WTC11 (cell line): ENCODE data around the gene ABCD4. TPM values are rescaled to one million over a fixed set of nuclear protein-coding genes. Genes with fewer than 3 reads are reported as not detected.

Experiments used
- ATAC-seq: fragments of 200-7000 bp; cut with Tn5 transposase; 2 replicates; pipeline ENCODE4 v1.10.0; 2021; ENCODE audit warnings: mild to moderate bottlenecking, moderate library complexity
- CTCF ChIA-PET: fragments of 300-600 bp; sonication (Branson Sonifier 250); formaldehyde crosslinking; loops from one replicate; lab custom pipeline; 2021; ENCODE audit warnings: antibody characterized with exemption; lab: Charles Lee
- POLR2A ChIA-PET: fragments of 350-600 bp; sonication (Branson Sonifier 250); formaldehyde crosslinking; loops from one replicate; lab custom pipeline; 2021; ENCODE audit warnings: antibody characterized with exemption; lab: Charles Lee
- DNase-seq: peaks from one replicate; pipeline ENCODE4 v3.0.0; 2021; ENCODE audit warnings: low spot score
- H3K27ac Mint-ChIP-seq: 2 replicates; pipeline ENCODE4 v1.8.0; 2021; ENCODE audit warnings: mixed read lengths
- H3K27me3 Mint-ChIP-seq: 2 replicates; pipeline ENCODE4 v1.8.0; 2021; ENCODE audit warnings: low read depth, mild to moderate bottlenecking, moderate library complexity, mixed read lengths
- H3K36me3 Mint-ChIP-seq: 2 replicates; pipeline ENCODE4 v1.8.0; 2021; ENCODE audit warnings: mixed read lengths
- H3K4me1 Mint-ChIP-seq: 2 replicates; pipeline ENCODE4 v1.8.0; 2022; ENCODE audit warnings: mixed read lengths
- H3K4me3 Mint-ChIP-seq: 2 replicates; pipeline ENCODE4 v1.8.0; 2021; ENCODE audit warnings: mild to moderate bottlenecking, moderate library complexity, mixed read lengths
- H3K9me3 Mint-ChIP-seq: 2 replicates; pipeline ENCODE4 v1.8.0; 2021; ENCODE audit warnings: mixed read lengths
- ARID4B ChIP-seq: sonication (generic); formaldehyde crosslinking; IDR thresholded peaks from 2 replicates; pipeline ENCODE4 v1.8.0; 2023; ENCODE audit warnings: missing genetic modification reagents, mild to moderate bottlenecking, borderline replicate concordance
- ATF2 ChIP-seq: sonication (generic); formaldehyde crosslinking; IDR thresholded peaks from 2 replicates; pipeline ENCODE4 v1.8.1; 2022; ENCODE audit warnings: low read depth, missing genetic modification reagents, borderline replicate concordance
- CREM ChIP-seq: sonication (generic); formaldehyde crosslinking; IDR thresholded peaks from 2 replicates; pipeline ENCODE4 v1.8.1; 2022; ENCODE audit warnings: mild to moderate bottlenecking, missing genetic modification reagents, moderate library complexity
- E2F4 ChIP-seq: sonication (generic); formaldehyde crosslinking; IDR thresholded peaks from 2 replicates; pipeline ENCODE4 v1.8.1; 2022; ENCODE audit warnings: low read depth, mild to moderate bottlenecking, moderate library complexity, missing genetic modification reagents, borderline replicate concordance
- E2F5 ChIP-seq: sonication (generic); formaldehyde crosslinking; IDR thresholded peaks from 2 replicates; pipeline ENCODE4 v1.8.1; 2022; ENCODE audit warnings: mild to moderate bottlenecking, moderate library complexity, missing genetic modification reagents
- ESRRA ChIP-seq: sonication (generic); formaldehyde crosslinking; IDR thresholded peaks from 2 replicates; pipeline ENCODE4 v1.8.1; 2022; ENCODE audit warnings: mild to moderate bottlenecking, missing genetic modification reagents, borderline replicate concordance
- ETV6 ChIP-seq: sonication (generic); formaldehyde crosslinking; IDR thresholded peaks from 2 replicates; pipeline ENCODE4 v1.8.1; 2022; ENCODE audit warnings: mild to moderate bottlenecking, missing genetic modification reagents
- FOXP1 ChIP-seq: sonication (generic); formaldehyde crosslinking; IDR thresholded peaks from 2 replicates; pipeline ENCODE4 v1.8.0; 2022; ENCODE audit warnings: missing genetic modification reagents, mild to moderate bottlenecking, moderate library complexity, borderline replicate concordance
- GTF2I ChIP-seq: fragments of 250-450 bp; sonication (Bioruptor Pico); conservative IDR thresholded peaks from 2 replicates; pipeline ENCODE4 v1.4.0; 2021; ENCODE audit warnings: mild to moderate bottlenecking
- HMGA2 ChIP-seq: fragments of 250-450 bp; sonication (Bioruptor Pico); IDR thresholded peaks from 2 replicates; pipeline ENCODE4 v1.4.0; 2021; ENCODE audit warnings: mild to moderate bottlenecking, moderate library complexity
- MYBL2 ChIP-seq: sonication (generic); formaldehyde crosslinking; IDR thresholded peaks from 2 replicates; pipeline ENCODE4 v1.8.1; 2023; ENCODE audit warnings: mild to moderate bottlenecking, moderate library complexity, missing genetic modification reagents
- NFE2L1 ChIP-seq: sonication (generic); formaldehyde crosslinking; IDR thresholded peaks from 2 replicates; pipeline ENCODE4 v1.8.1; 2023; ENCODE audit warnings: missing genetic modification reagents
- NR2C2 ChIP-seq: sonication (generic); formaldehyde crosslinking; IDR thresholded peaks from 2 replicates; pipeline ENCODE4 v1.8.0; 2022; ENCODE audit warnings: mild to moderate bottlenecking, missing genetic modification reagents
- PREB ChIP-seq: sonication (generic); formaldehyde crosslinking; IDR thresholded peaks from 2 replicates; pipeline ENCODE4 v1.8.1; 2022; ENCODE audit warnings: mild to moderate bottlenecking, missing genetic modification reagents, moderate library complexity, borderline replicate concordance
- SP1 ChIP-seq: sonication (generic); formaldehyde crosslinking; conservative IDR thresholded peaks from 2 replicates; pipeline ENCODE4 v1.8.1; 2022; ENCODE audit warnings: missing genetic modification reagents
- TCF7 ChIP-seq: sonication (generic); formaldehyde crosslinking; IDR thresholded peaks from 2 replicates; pipeline ENCODE4 v1.8.0; 2022; ENCODE audit warnings: mild to moderate bottlenecking, low read depth, missing genetic modification reagents, moderate library complexity
- ZNF423 ChIP-seq: fragments of 250-450 bp; sonication (Bioruptor Pico); IDR thresholded peaks from 2 replicates; pipeline ENCODE4 v2.1.2; 2022; ENCODE audit warnings: mild to moderate bottlenecking, moderate library complexity
- ZNF512 ChIP-seq: sonication (generic); formaldehyde crosslinking; IDR thresholded peaks from 2 replicates; pipeline ENCODE4 v1.8.1; 2022; ENCODE audit warnings: missing genetic modification reagents, borderline replicate concordance
- ZNF532 ChIP-seq: fragments of 250-450 bp; sonication (Bioruptor Pico); IDR thresholded peaks from 2 replicates; pipeline ENCODE4 v1.9.0; 2021; ENCODE audit warnings: mild to moderate bottlenecking, borderline replicate concordance
- ZNF671 ChIP-seq: fragments of 250-450 bp; sonication (Bioruptor Pico); IDR thresholded peaks from 2 replicates; pipeline ENCODE4 v1.8.0; 2021; ENCODE audit warnings: mild to moderate bottlenecking
- total RNA-seq: library from RNA; stranded (reverse); gene quantifications from 3 replicates; pipeline ENCODE4 v1.2.3, GENCODE V29; 2021

Gene ABCD4
- total RNA-seq, 1 experiment from 2014 or later: 90.2 TPM

- no peaks in the 10 kb centered on the region for H3K9me3 Mint-ChIP-seq
- DNase-seq (no peak), ATAC-seq (no peak)
- POLR2A ChIA-PET: interaction anchor here (0.8 to 0.9 kb wide), 2 partner anchors 53 to 194 kb away, joined by 3 read pairs; partner anchors contain the start of genes ISCA2 and NPC2
- CTCF ChIA-PET: interaction anchor here (0.6 to 5.7 kb wide), 3 partner anchors 42 to 680 kb away, joined by 4 to 33 read pairs (median 5); no protein-coding TSS in a partner anchor
- H3K27ac Mint-ChIP-seq: peak overlapping the region; percentile 81; the same call in 1 of the 2 replicates
- H3K27me3 Mint-ChIP-seq: no peaks in the 10 kb centered on the region
- no peak overlapping the region for H3K4me3 Mint-ChIP-seq
- peaks cover 26% of the 10 kb centered on the region for H3K36me3 Mint-ChIP-seq
- TF ChIP-seq ZNF512 (no peak), E2F5 (CRISPR knock-in tag) (no peak), NR2C2 (CRISPR knock-in tag) (no peak), ARID4B (no peak), ESRRA (CRISPR knock-in tag) (no peak), NFE2L1 (CRISPR knock-in tag) (no peak), PREB (CRISPR knock-in tag) (no peak), ZNF671 (CRISPR knock-in tag) (no peak), ZNF423 (no peak), HMGA2 (CRISPR knock-in tag) (no peak), MYBL2 (CRISPR knock-in tag) (no peak), FOXP1 (CRISPR knock-in tag) (no peak), CREM (no peak), ATF2 (CRISPR knock-in tag) (no peak), SP1 (CRISPR knock-in tag) (no peak), ETV6 (CRISPR knock-in tag) (no peak), ZNF532 (CRISPR knock-in tag) (no peak), TCF7 (CRISPR knock-in tag) (no peak), E2F4 (no peak), GTF2I (CRISPR knock-in tag) (no peak)
- peaks cover 11% of the 10 kb centered on the region for H3K4me1 Mint-ChIP-seq
Measured at GRCh38 chr14:74299061-74299545, 3.6 kb downstream of the ABCD4 start.
